Psoas muscle (tissue), 8 donors: ENCODE results near the gene MYO1E. TPM values are rescaled to one million over a fixed set of nuclear protein-coding genes. Genes with fewer than 3 reads are reported as not detected.

ENCODE experiments used
- ATAC-seq, 4 donors: fragments of 200-7000 bp; cut with Tn5 transposase; one replicate each; pipeline ENCODE4 v1.9.1; 2020; ENCODE audit warnings: moderate library complexity in 3 of 4, mild to moderate bottlenecking in 2 of 4
- DNase-seq, 2 donors: peaks; one replicate each; pipeline ENCODE4 v3.0.0-alpha.2; 2020
- H3K27ac ChIP-seq: fragments of 200-600 bp; one replicate; pipeline ENCODE4 v1.8.0; 2022
- H3K27me3 ChIP-seq, 3 donors: fragments of 200-600 bp in 1 of 3; one replicate each; pipeline versions ENCODE4 v1.6.1 to v1.8.0; 2013 to 2022; ENCODE audit warnings: low read length in 2 of 3, mild to moderate bottlenecking in 2 of 3, moderate library complexity in 1 of 3; ENCODE audit not compliant: insufficient read depth in 3 of 3
- H3K36me3 ChIP-seq, 2 donors: fragments of 200-600 bp in 1 of 2; one replicate each; pipeline versions ENCODE4 v1.6.1 to v1.8.0; 2013 to 2022; ENCODE audit warnings: low read depth in 1 of 2, mild to moderate bottlenecking in 1 of 2, moderate library complexity in 1 of 2; ENCODE audit not compliant: insufficient read depth in 1 of 2
- H3K4me1 ChIP-seq: fragments of 200-600 bp; one replicate; pipeline ENCODE4 v1.8.0; 2022
- H3K4me3 ChIP-seq: fragments of 200-600 bp; one replicate; pipeline ENCODE4 v1.8.0; 2022; ENCODE audit warnings: mild to moderate bottlenecking
- H3K9me3 ChIP-seq: fragments of 200-600 bp; one replicate; pipeline ENCODE4 v1.8.0; 2022
- WGBS, 3 donors: extraction: QIAGEN DNeasy Blood & Tissue Kit; methylation state at CpG; one replicate each; pipeline versions ENCODE4 v1.1.6 to v1.1.7; 2013; 5-methylcytosine and 5-hydroxymethylcytosine counted together
- intact Hi-C, 2 donors: fragments of 100-400 bp; cut with DNase I; formaldehyde crosslinking; loops; one replicate each; pipeline versions ENCODE4 v1.11.0 to v1.14.2; 2022
- polyA plus RNA-seq, 3 donors: library from polyadenylated mRNA; stranded (reverse); fragments of 200-250 nt; gene quantifications; one replicate each; pipeline ENCODE4 v1.2.3, GENCODE V29; 2013
- total RNA-seq, 4 donors: library from RNA; stranded (reverse); fragmentation: NEBNext Ultra II Directional in 2 of 4; extraction: Animal tissue kit (Norgen Biotek cat#: 25700) in 2 of 4; gene quantifications; one replicate each; pipeline versions ENCODE4 v1.2.1 to v1.2.4, GENCODE V29; 2021 to 2023
- TF ChIP-seq, protein P1 (sequence below): fragments of 200-600 bp; IDR thresholded peaks from one replicate; pipeline ENCODE4 v1.8.0; 2022; ENCODE audit warnings: antibody characterized with exemption
- donor health status: healthy with polysubstance abuse.
- donor health status: DM: no; HTN: no; CAD: no; lungs with moderate emphysema.
- donor health status: Bipolar disorder and iron deficiency.
- donor health status: healthy.
- donor health status: DM: yes; HTN: yes; CAD: no.
- donor health status: DM: no; HTN: no; CAD: no.
- donor health status: DM: no; HTN: no; CAD: no.
- donor health status: DM: yes; HTN: yes; CAD: no.

Gene MYO1E
- total and polyA plus RNA-seq, 7 donors = 10.0 to 53.7 (median 26.3) TPM

DNA sequence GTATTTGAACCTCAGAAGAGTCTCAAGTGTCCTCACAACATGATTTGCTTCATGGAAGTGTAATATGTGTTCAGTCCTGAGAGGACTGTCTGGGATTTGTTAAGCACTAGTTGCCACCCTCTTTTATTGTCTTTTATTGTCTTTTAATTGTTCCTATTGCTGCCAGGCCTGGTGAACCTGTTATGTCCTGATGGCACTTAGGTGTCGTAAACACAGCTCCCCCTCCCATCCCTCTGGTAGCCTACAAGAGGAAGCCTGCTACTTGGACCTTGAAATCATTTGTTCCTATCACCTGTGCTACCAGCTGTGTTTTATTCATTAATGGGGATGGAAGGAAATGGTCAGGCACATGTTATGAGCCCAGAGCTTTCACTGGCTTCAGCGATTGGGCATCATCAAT is 248.4 kb downstream of the MYO1E start:
- DNase-seq = no peak
- Histone ChIP-seq H3K27ac (no peak overlapping the region), H3K27me3 (no peaks in the 10 kb centered on the region), H3K36me3 (no peaks in the 10 kb centered on the region), H3K4me1 (no peaks in the 10 kb centered on the region), H3K9me3 (no peaks in the 10 kb centered on the region), H3K4me3 (no peak overlapping the region)
- ATAC-seq = no peak
- TF ChIP-seq, protein P1, sequence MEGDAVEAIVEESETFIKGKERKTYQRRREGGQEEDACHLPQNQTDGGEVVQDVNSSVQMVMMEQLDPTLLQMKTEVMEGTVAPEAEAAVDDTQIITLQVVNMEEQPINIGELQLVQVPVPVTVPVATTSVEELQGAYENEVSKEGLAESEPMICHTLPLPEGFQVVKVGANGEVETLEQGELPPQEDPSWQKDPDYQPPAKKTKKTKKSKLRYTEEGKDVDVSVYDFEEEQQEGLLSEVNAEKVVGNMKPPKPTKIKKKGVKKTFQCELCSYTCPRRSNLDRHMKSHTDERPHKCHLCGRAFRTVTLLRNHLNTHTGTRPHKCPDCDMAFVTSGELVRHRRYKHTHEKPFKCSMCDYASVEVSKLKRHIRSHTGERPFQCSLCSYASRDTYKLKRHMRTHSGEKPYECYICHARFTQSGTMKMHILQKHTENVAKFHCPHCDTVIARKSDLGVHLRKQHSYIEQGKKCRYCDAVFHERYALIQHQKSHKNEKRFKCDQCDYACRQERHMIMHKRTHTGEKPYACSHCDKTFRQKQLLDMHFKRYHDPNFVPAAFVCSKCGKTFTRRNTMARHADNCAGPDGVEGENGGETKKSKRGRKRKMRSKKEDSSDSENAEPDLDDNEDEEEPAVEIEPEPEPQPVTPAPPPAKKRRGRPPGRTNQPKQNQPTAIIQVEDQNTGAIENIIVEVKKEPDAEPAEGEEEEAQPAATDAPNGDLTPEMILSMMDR = no peak
- intact Hi-C loops = no loop called here
- 85 to 91% (median 87%) methylated on average over 2 of the region's 2 CpGs for WGBS, 3 donors

DNA sequence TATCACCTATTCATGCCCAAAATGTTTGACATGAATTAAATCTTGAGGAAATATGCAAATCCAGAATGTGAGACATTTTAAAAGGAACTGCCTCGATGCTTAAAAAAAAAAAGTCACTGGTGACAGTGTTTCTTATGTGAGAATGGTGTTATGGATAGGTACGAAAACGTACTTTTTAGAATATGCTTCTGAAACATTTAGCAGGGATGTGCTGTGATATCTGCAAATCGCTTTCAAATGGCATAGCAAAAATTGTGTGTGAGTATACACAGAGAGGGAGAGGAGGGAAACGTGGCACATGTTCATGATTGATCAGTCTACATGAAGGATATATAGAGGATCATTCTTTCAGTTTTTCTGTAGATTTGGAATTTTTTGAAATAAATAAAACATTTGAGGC is 251.7 kb downstream of the MYO1E start:
- H3K4me1 ChIP-seq = peaks cover 4% of the 10 kb centered on the region
- H3K27ac ChIP-seq = no peak overlapping the region
- no peak overlapping the region for H3K4me3 ChIP-seq
- H3K27me3 ChIP-seq = no peaks in the 10 kb centered on the region
- DNase-seq (no peak), ATAC-seq (no peak)
- TF ChIP-seq, protein P1 = no peak
- H3K36me3 ChIP-seq = no peaks in the 10 kb centered on the region
- H3K9me3 ChIP-seq = no peaks in the 10 kb centered on the region
- intact Hi-C loops = no loop called here
- WGBS, 3 donors = 91 to 97% (median 94%) methylated on average over 5 of the region's 5 CpGs

DNA sequence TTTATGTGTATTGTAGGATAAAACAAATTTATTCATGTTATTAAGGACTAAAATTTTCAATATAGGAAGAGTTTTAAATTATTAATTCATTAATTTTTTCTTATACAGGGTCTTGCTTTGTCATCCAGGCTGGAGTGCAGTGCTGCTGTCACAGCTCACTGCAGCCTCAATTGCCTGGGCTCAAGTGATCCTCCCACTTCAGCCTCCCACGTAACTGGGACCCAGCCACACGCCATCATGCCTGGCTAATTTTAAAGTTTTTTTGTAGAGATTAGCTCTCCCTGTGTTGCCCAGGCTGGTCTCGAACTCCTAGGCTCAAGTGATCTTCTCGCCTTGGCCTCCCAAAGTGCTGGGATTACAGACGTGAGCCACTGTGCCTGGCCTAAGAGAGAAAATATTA is 253.0 kb downstream of the MYO1E start:
- TF ChIP-seq, protein P1 = no peak
- no peak overlapping the region for H3K27ac ChIP-seq
- peaks cover 4% of the 10 kb centered on the region for H3K4me1 ChIP-seq
- DNase-seq = no peak
- H3K9me3 ChIP-seq = no peaks in the 10 kb centered on the region
- intact Hi-C loops = no loop called here
- no peaks in the 10 kb centered on the region for H3K36me3 ChIP-seq
- no peaks in the 10 kb centered on the region for H3K27me3 ChIP-seq
- no peak for ATAC-seq
- no peak overlapping the region for H3K4me3 ChIP-seq
- 91 to 96% (median 91%) methylated on average over 5 of the region's 5 CpGs for WGBS, 3 donors

DNA sequence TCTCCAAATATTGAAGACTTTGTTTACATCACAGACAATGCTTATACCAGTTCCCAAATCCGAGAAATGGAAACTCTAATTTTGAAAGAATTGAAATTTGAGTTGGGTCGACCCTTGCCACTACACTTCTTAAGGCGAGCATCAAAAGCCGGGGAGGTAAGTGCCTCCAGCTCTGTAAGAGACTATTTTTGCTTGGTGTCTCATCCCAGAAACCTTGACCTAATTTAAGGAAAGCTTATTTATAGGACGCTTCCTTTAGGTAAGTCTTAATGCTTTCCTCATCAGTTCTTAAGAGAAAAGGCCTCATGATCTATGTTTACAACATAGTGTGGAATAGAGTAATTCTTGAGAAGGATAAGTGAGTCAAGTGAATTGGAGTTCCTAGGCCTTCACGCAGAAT is 255.9 kb downstream of the MYO1E start:
- intact Hi-C loops = no loop called here
- H3K9me3 ChIP-seq = no peaks in the 10 kb centered on the region
- H3K4me1 ChIP-seq = peaks cover 4% of the 10 kb centered on the region
- no peak overlapping the region for H3K27ac ChIP-seq
- no peaks in the 10 kb centered on the region for H3K27me3 ChIP-seq
- peak in 3 of 4 donors; percentile 47 to 72 (median 59) for ATAC-seq
- TF ChIP-seq, protein P1 = no peak
- H3K4me3 ChIP-seq = no peak overlapping the region
- DNase-seq = no peak
- H3K36me3 ChIP-seq = no peaks in the 10 kb centered on the region
- WGBS, 3 donors = 75 to 94% (median 77%) methylated on average over 6 of the region's 6 CpGs

DNA sequence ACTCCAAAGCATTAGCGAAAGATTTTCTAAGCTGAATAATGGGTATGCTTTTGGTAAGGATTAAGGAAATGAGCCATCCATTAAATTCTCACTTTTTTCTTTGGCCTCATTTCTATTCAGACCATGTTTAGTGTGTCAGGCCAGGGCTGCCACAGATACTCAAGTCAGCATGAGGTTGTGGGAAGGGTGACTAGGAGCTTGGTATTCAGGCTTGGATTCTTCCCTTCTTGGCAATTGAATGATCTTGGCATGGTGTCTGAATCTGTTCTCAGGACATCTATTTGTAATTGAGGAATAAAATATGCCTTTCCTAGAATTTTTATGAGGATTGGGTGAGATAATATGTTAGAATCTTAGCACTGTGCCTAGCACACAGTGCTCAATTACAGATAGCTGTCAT is 256.5 kb downstream of the MYO1E start:
- Histone ChIP-seq H3K4me1 (peaks cover 4% of the 10 kb centered on the region), H3K27ac (no peak overlapping the region), H3K4me3 (no peak overlapping the region), H3K36me3 (no peaks in the 10 kb centered on the region), H3K27me3 (no peaks in the 10 kb centered on the region), H3K9me3 (no peaks in the 10 kb centered on the region)
- intact Hi-C loops = no loop called here
- DNase-seq = no peak
- TF ChIP-seq, protein P1 = no peak
- 100% methylated on average over 1 of the region's 1 CpG for WGBS, 3 donors
- peak in 1 of 4 donors; percentile 37 for ATAC-seq
